SK-N-SH (cell line): ENCODE measurements around the gene SLC35F6.

ENCODE experiments used
- NFIC ChIP-seq: IDR thresholded peaks from 2 replicates; pipeline ENCODE4 v1.4.0; 2012; ENCODE audit warnings: borderline replicate concordance
- NRF1 ChIP-seq: IDR thresholded peaks from 2 replicates; pipeline ENCODE4 v1.6.1; 2012; ENCODE audit warnings: low read depth, mild to moderate bottlenecking, low read length
- RCOR1 ChIP-seq: fragments of 150-350 bp; IDR thresholded peaks from 2 replicates; pipeline ENCODE4 v1.6.1; 2017; ENCODE audit warnings: antibody characterized with exemption, low read length
- TCF12 ChIP-seq: IDR thresholded peaks from 2 replicates; pipeline ENCODE4 v1.4.0; 2012
- YY1 ChIP-seq: IDR thresholded peaks from 2 replicates; pipeline ENCODE4 v1.4.0; 2012; ENCODE audit warnings: low read depth, mild to moderate bottlenecking
- TF ChIP-seq, protein P1 (sequence below): fragments of 200-600 bp; sonication (generic); IDR thresholded peaks from 2 replicates; pipeline ENCODE4 v1.6.1; 2017; ENCODE audit warnings: antibody characterized with exemption, mild to moderate bottlenecking, moderate library complexity
- TF ChIP-seq, protein P2 (sequence below): IDR thresholded peaks from 2 replicates; pipeline ENCODE4 v1.6.1; 2012; ENCODE audit warnings: mild to moderate bottlenecking, low read depth, low read length, moderate library complexity

DNA sequence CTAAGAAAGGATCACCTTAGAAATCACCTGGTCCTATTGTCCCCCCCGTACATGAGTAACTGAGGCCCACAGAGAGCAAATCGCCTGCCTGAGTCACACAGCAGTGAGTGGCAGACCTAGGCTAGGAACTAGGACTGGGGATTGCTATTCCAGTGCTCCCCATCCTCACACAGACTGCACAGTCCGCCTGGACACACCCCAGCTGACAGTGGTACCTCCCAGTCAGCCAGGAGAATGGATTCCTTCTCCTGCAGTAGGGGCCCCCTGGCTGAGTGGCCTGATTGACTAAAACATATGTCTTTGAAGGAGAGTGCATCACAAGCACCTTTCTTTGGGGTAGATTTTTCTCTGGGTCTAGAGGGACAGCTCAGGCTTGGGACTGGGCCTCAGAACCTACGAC, 32.4 kb upstream of the SLC35F6 start:
- TF ChIP-seq NRF1 (no peak), TCF12 (no peak), YY1 (no peak), NFIC (no peak), RCOR1 (no peak)
- TF ChIP-seq, protein P1, sequence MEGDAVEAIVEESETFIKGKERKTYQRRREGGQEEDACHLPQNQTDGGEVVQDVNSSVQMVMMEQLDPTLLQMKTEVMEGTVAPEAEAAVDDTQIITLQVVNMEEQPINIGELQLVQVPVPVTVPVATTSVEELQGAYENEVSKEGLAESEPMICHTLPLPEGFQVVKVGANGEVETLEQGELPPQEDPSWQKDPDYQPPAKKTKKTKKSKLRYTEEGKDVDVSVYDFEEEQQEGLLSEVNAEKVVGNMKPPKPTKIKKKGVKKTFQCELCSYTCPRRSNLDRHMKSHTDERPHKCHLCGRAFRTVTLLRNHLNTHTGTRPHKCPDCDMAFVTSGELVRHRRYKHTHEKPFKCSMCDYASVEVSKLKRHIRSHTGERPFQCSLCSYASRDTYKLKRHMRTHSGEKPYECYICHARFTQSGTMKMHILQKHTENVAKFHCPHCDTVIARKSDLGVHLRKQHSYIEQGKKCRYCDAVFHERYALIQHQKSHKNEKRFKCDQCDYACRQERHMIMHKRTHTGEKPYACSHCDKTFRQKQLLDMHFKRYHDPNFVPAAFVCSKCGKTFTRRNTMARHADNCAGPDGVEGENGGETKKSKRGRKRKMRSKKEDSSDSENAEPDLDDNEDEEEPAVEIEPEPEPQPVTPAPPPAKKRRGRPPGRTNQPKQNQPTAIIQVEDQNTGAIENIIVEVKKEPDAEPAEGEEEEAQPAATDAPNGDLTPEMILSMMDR, result no peak
- TF ChIP-seq, protein P2, sequence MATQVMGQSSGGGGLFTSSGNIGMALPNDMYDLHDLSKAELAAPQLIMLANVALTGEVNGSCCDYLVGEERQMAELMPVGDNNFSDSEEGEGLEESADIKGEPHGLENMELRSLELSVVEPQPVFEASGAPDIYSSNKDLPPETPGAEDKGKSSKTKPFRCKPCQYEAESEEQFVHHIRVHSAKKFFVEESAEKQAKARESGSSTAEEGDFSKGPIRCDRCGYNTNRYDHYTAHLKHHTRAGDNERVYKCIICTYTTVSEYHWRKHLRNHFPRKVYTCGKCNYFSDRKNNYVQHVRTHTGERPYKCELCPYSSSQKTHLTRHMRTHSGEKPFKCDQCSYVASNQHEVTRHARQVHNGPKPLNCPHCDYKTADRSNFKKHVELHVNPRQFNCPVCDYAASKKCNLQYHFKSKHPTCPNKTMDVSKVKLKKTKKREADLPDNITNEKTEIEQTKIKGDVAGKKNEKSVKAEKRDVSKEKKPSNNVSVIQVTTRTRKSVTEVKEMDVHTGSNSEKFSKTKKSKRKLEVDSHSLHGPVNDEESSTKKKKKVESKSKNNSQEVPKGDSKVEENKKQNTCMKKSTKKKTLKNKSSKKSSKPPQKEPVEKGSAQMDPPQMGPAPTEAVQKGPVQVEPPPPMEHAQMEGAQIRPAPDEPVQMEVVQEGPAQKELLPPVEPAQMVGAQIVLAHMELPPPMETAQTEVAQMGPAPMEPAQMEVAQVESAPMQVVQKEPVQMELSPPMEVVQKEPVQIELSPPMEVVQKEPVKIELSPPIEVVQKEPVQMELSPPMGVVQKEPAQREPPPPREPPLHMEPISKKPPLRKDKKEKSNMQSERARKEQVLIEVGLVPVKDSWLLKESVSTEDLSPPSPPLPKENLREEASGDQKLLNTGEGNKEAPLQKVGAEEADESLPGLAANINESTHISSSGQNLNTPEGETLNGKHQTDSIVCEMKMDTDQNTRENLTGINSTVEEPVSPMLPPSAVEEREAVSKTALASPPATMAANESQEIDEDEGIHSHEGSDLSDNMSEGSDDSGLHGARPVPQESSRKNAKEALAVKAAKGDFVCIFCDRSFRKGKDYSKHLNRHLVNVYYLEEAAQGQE, result no peak
